PFSK-1 (cell line): ENCODE results near the gene CPA3.

Source experiments
- FOXP2 ChIP-seq: optimal IDR thresholded peaks from 2 replicates; pipeline ENCODE3; 2011; ENCODE audit warnings: borderline replicate concordance, control low read depth, inconsistent platforms; ENCODE audit not compliant: insufficient read depth; ENCODE audit errors: extremely low read length, extremely low read depth
- POLR2AphosphoS5 ChIP-seq: IDR thresholded peaks from 2 replicates; pipeline ENCODE4 v1.6.1; 2012; ENCODE audit warnings: low read depth, mild to moderate bottlenecking, control low read depth, low read length, moderate library complexity
- REST ChIP-seq, 2 experiments: IDR thresholded peaks; 2 replicates each; pipeline versions ENCODE4 v1.6.1 to v1.8.0; 2011 to 2012; ENCODE audit warnings: low read depth in 2 of 2, low read length in 2 of 2, control low read depth in 1 of 2, inconsistent platforms in 1 of 2, mild to moderate bottlenecking in 1 of 2, moderate library complexity in 1 of 2; ENCODE audit not compliant: insufficient read depth in 1 of 2
- SIN3A ChIP-seq: IDR thresholded peaks from 2 replicates; pipeline ENCODE4 v1.6.1; 2012; ENCODE audit warnings: mild to moderate bottlenecking, low read length, moderate library complexity, borderline replicate concordance; ENCODE audit not compliant: insufficient read depth
- TAF1 ChIP-seq: IDR thresholded peaks from 2 replicates; pipeline ENCODE4 v1.6.1; 2012; ENCODE audit warnings: low read length, control low read depth, borderline replicate concordance; ENCODE audit not compliant: insufficient read depth

CPA3 gene

GRCh38 chr3:148852271-148852992, 12.7 kb upstream of the CPA3 start:
- TF ChIP-seq POLR2AphosphoS5: no peak

GRCh38 chr3:148853076-148853475, 12.0 kb upstream of the CPA3 start:
- no peak for TF ChIP-seq SIN3A
- TF ChIP-seq TAF1: no peak
- TF ChIP-seq REST (IDR thresholded peaks at IDR 0.05; ENCODE audit: insufficient read depth in 1 of 2, low read depth in 2 of 2, low read length in 2 of 2): no peak
- TF ChIP-seq FOXP2: no peak
- TF ChIP-seq POLR2AphosphoS5: no peak

GRCh38 chr3:148854061-148854460, 11.0 kb upstream of the CPA3 start:
- TF ChIP-seq FOXP2 (no peak), TAF1 (no peak)

GRCh38 chr3:148856384-148856783, 8.7 kb upstream of the CPA3 start:
- TF ChIP-seq SIN3A (no peak), POLR2AphosphoS5 (no peak), REST (IDR thresholded peaks at IDR 0.05; ENCODE audit: insufficient read depth in 1 of 2, low read depth in 2 of 2, low read length in 2 of 2) (no peak), FOXP2 (no peak), TAF1 (no peak)

- TF ChIP-seq TAF1: no peak
Measured at GRCh38 chr3:148857316-148857715, 7.8 kb upstream of the CPA3 start.

- TF ChIP-seq TAF1: no peak
- no peak for TF ChIP-seq POLR2AphosphoS5
Measured at GRCh38 chr3:148861277-148861869, 3.7 kb upstream of the CPA3 start.

GRCh38 chr3:148863297-148863696, 1.8 kb upstream of the CPA3 start:
- TF ChIP-seq TAF1 (no peak), SIN3A (no peak), POLR2AphosphoS5 (no peak), REST (IDR thresholded peaks at IDR 0.05; ENCODE audit: insufficient read depth in 1 of 2, low read depth in 2 of 2, low read length in 2 of 2) (no peak), FOXP2 (no peak)
